Measurements from ENCODE around the gene ACOT12. TPM values are rescaled to one million over a fixed set of nuclear protein-coding genes. Genes with fewer than 3 reads are reported as not detected.

ACOT12 gene
- polyA plus RNA-seq, 3 donors = not detected

GRCh38 chr5:81315336-81315735, 78.6 kb downstream of the ACOT12 start:
- no peaks in the 10 kb centered on the region for H3K9me3 ChIP-seq (replicated peaks in 1 of 2; ENCODE audit: control insufficient read depth in 1 of 2, insufficient read depth in 1 of 2, low read length in 2 of 2)
- no peak for TF ChIP-seq CTCF (IDR thresholded peaks at IDR 0.05)
- H3K27ac ChIP-seq (ENCODE audit: low read depth in 1 of 2, low read length in 2 of 2) = no peak overlapping the region
- no peaks in the 10 kb centered on the region for H4K20me1 ChIP-seq (ENCODE audit: insufficient read depth, low read length)
- Mint-ChIP-seq H3K27ac (no peak overlapping the region), H3K4me3 (no peak overlapping the region), H3K36me3 (peaks cover 35 to 41% of the 10 kb centered on the region in 2 donors), H3K9me3 (peaks cover 0 to 3% (median 1%) of the 10 kb centered on the region in 7 donors), H3K27me3 (ENCODE audit: low read depth in 3 of 3) (no peaks in the 10 kb centered on the region), H3K4me1 (peaks cover 6% of the 10 kb centered on the region)
- H3K4me2 ChIP-seq (replicated peaks; ENCODE audit: extremely low read depth, low read length, poor library complexity, severe bottlenecking) = no peak overlapping the region
- no peak overlapping the region for H3K9ac ChIP-seq (ENCODE audit: insufficient read depth, low read length, poor library complexity, severe bottlenecking)
- H3K4me1 ChIP-seq (ENCODE audit: control insufficient read depth in 1 of 2, insufficient read depth in 2 of 2, low read length in 2 of 2) = no peaks in the 10 kb centered on the region
- intact Hi-C loops (cut with micrococcal nuclease) = no loop called here
- H3K27me3 ChIP-seq (ENCODE audit: control insufficient read depth in 2 of 2, insufficient read depth in 2 of 2, low read length in 2 of 2) = no peaks in the 10 kb centered on the region
- WGBS (ENCODE audit: insufficient coverage) = no CpG with 5 or more reads among the region's 1 CpG
- H3K79me2 ChIP-seq (ENCODE audit: insufficient read depth, low read length) = no peaks in the 10 kb centered on the region
- no peak for DNase-seq
- H3K36me3 ChIP-seq (replicated peaks in 1 of 2; ENCODE audit: control insufficient read depth in 1 of 2, insufficient read depth in 2 of 2, low read length in 2 of 2) = peaks cover 34 to 49% of the 10 kb centered on the region in 2 donors
- no peak overlapping the region for H3K4me3 ChIP-seq (replicated peaks in 1 of 3; ENCODE audit: low read depth in 2 of 3, low read length in 3 of 3)
- H2AFZ ChIP-seq (ENCODE audit: insufficient read depth, low read depth, low read length, poor library complexity, severe bottlenecking) = no peak overlapping the region

GRCh38 chr5:81314581-81314980, 79.4 kb downstream of the ACOT12 start:
- no peaks in the 10 kb centered on the region for H4K20me1 ChIP-seq (ENCODE audit: insufficient read depth, low read length)
- H3K36me3 ChIP-seq (replicated peaks in 1 of 2; ENCODE audit: control insufficient read depth in 1 of 2, insufficient read depth in 2 of 2, low read length in 2 of 2) = peaks cover 41 to 56% of the 10 kb centered on the region in 2 donors
- no peak overlapping the region for H3K9ac ChIP-seq (ENCODE audit: insufficient read depth, low read length, poor library complexity, severe bottlenecking)
- no peak overlapping the region for H3K4me3 ChIP-seq (replicated peaks in 1 of 3; ENCODE audit: low read depth in 2 of 3, low read length in 3 of 3)
- H3K27ac Mint-ChIP-seq = no peak overlapping the region
- peaks cover 0 to 3% (median 1%) of the 10 kb centered on the region in 7 donors for H3K9me3 Mint-ChIP-seq
- TF ChIP-seq CTCF (IDR thresholded peaks at IDR 0.05) = no peak
- peaks cover 6% of the 10 kb centered on the region for H3K4me1 Mint-ChIP-seq
- no peak overlapping the region for H3K27ac ChIP-seq (ENCODE audit: low read depth in 1 of 2, low read length in 2 of 2)
- no peak overlapping the region for H3K4me3 Mint-ChIP-seq
- H3K27me3 Mint-ChIP-seq (ENCODE audit: low read depth in 3 of 3) = no peaks in the 10 kb centered on the region
- DNase-seq = no peak
- no peaks in the 10 kb centered on the region for H3K27me3 ChIP-seq (ENCODE audit: control insufficient read depth in 2 of 2, insufficient read depth in 2 of 2, low read length in 2 of 2)
- H3K4me2 ChIP-seq (replicated peaks; ENCODE audit: extremely low read depth, low read length, poor library complexity, severe bottlenecking) = no peak overlapping the region
- H3K4me1 ChIP-seq (ENCODE audit: control insufficient read depth in 1 of 2, insufficient read depth in 2 of 2, low read length in 2 of 2) = no peaks in the 10 kb centered on the region
- no peaks in the 10 kb centered on the region for H3K9me3 ChIP-seq (replicated peaks in 1 of 2; ENCODE audit: control insufficient read depth in 1 of 2, insufficient read depth in 1 of 2, low read length in 2 of 2)
- peaks cover 38 to 49% of the 10 kb centered on the region in 2 donors for H3K36me3 Mint-ChIP-seq
- no peak overlapping the region for H2AFZ ChIP-seq (ENCODE audit: insufficient read depth, low read depth, low read length, poor library complexity, severe bottlenecking)
- intact Hi-C loops (cut with micrococcal nuclease) = no loop called here
- H3K79me2 ChIP-seq (ENCODE audit: insufficient read depth, low read length) = no peaks in the 10 kb centered on the region
- 97% methylated on average over 3 of the region's 3 CpGs for WGBS (ENCODE audit: insufficient coverage)
